Neural cell (in vitro differentiated cells): ENCODE measurements around the gene CXCR5. TPM values are rescaled to one million over a fixed set of nuclear protein-coding genes. Genes with fewer than 3 reads are reported as not detected.

Experiments
- H2AFZ ChIP-seq: fragments of 200-600, 300-800 bp; sonication (generic), shearing (Covaris generic); 2 replicates; pipeline ENCODE4 v1.6.0; 2014; ENCODE audit warnings: low read depth, mild to moderate bottlenecking, antibody characterized with exemption, low read length, moderate library complexity
- H3F3A ChIP-seq: fragments of 200-600 bp; shearing (Covaris generic); 2 replicates; pipeline ENCODE4 v1.6.1; 2016; ENCODE audit warnings: mild to moderate bottlenecking, moderate library complexity, mixed read lengths, antibody characterized with exemption, low read length; ENCODE audit not compliant: insufficient read depth, poor library complexity, severe bottlenecking
- H3K27ac ChIP-seq: fragments of 200-600, 300-800 bp; sonication (generic), shearing (Covaris generic); 2 replicates; pipeline ENCODE4 v1.5.1; 2014; ENCODE audit warnings: mild to moderate bottlenecking, low read length, moderate library complexity
- H3K27me3 ChIP-seq: fragments of 300-800, 200-600 bp; sonication (generic), shearing (Covaris generic); 2 replicates; pipeline ENCODE4 v1.6.0; 2014; ENCODE audit warnings: mild to moderate bottlenecking, low read depth, low read length, moderate library complexity; ENCODE audit not compliant: insufficient read depth
- H3K36me3 ChIP-seq: fragments of 300-800, 200-600 bp; sonication (generic), shearing (Covaris generic); 2 replicates; pipeline ENCODE4 v1.5.1; 2014; ENCODE audit warnings: mild to moderate bottlenecking, antibody characterized with exemption, low read length, moderate library complexity; ENCODE audit not compliant: insufficient read depth
- H3K4me2 ChIP-seq: fragments of 300-800, 200-600 bp; sonication (generic), shearing (Covaris generic); 2 replicates; pipeline ENCODE4 v1.6.0; 2014; ENCODE audit warnings: mild to moderate bottlenecking, low read length
- H3K4me3 ChIP-seq: fragments of 300-800, 200-600 bp; sonication (generic), shearing (Covaris generic); 2 replicates; pipeline ENCODE4 v1.5.1; 2014; ENCODE audit warnings: mild to moderate bottlenecking, low read length, moderate library complexity
- H3K79me2 ChIP-seq: fragments of 200-600 bp; shearing (Covaris generic); replicated peaks from 2 replicates; pipeline ENCODE4 v1.6.0; 2014; ENCODE audit warnings: mild to moderate bottlenecking, low read length, moderate library complexity; ENCODE audit not compliant: insufficient read depth
- H3K9ac ChIP-seq: fragments of 300-800, 200-600 bp; sonication (generic), shearing (Covaris generic); 2 replicates; pipeline ENCODE4 v1.6.1; 2016; ENCODE audit warnings: mild to moderate bottlenecking, low read length, mixed read lengths
- H3K9me2 ChIP-seq: fragments of 200-600 bp; shearing (Covaris generic); 2 replicates; pipeline ENCODE4 v1.6.1; 2016; ENCODE audit warnings: mild to moderate bottlenecking, low read length, mixed read lengths; ENCODE audit not compliant: insufficient read depth
- H3K9me3 ChIP-seq: fragments of 200-600, 300-800 bp; sonication (generic), shearing (Covaris generic); 2 replicates; pipeline ENCODE4 v1.6.1; 2016; ENCODE audit warnings: mild to moderate bottlenecking, mixed run types, low read length, moderate library complexity, mixed read lengths
- H4K20me1 ChIP-seq: fragments of 200-600 bp; shearing (Covaris generic); 2 replicates; pipeline ENCODE4 v1.6.1; 2016; ENCODE audit warnings: mild to moderate bottlenecking, mixed run types; ENCODE audit not compliant: insufficient read depth
- CTCF ChIP-seq: fragments of 450-650 bp; IDR thresholded peaks from 2 replicates; pipeline ENCODE4 v1.5.1; 2014; ENCODE audit warnings: antibody characterized with exemption, mild to moderate bottlenecking, moderate library complexity; ENCODE audit not compliant: poor library complexity, severe bottlenecking
- EP300 ChIP-seq: fragments of 450-650 bp; conservative IDR thresholded peaks from 2 replicates; pipeline ENCODE4 v1.6.1; 2014; ENCODE audit warnings: antibody characterized with exemption, mild to moderate bottlenecking, moderate library complexity; ENCODE audit not compliant: poor library complexity, severe bottlenecking
- EZH2 ChIP-seq: fragments of 200-600, 300-800 bp; shearing (Covaris generic), sonication (generic); IDR thresholded peaks from 2 replicates; pipeline ENCODE4 v1.6.1; 2014; ENCODE audit warnings: antibody characterized with exemption, low read length, borderline replicate concordance, mild to moderate bottlenecking; ENCODE audit not compliant: insufficient read depth, poor library complexity, severe bottlenecking
- MXI1 ChIP-seq: fragments of 450-650 bp; conservative IDR thresholded peaks from 2 replicates; pipeline ENCODE4 v1.6.1; 2014; ENCODE audit warnings: antibody characterized with exemption, mild to moderate bottlenecking; ENCODE audit not compliant: poor library complexity, severe bottlenecking
- POLR2AphosphoS5 ChIP-seq: IDR thresholded peaks from 2 replicates; pipeline ENCODE4 v1.6.1; 2012
- RAD21 ChIP-seq: fragments of 450-650 bp; conservative IDR thresholded peaks from 2 replicates; pipeline ENCODE4 v1.6.1; 2014; ENCODE audit warnings: antibody characterized with exemption, mild to moderate bottlenecking, moderate library complexity
- SMC3 ChIP-seq: fragments of 450-650 bp; conservative IDR thresholded peaks from 2 replicates; pipeline ENCODE4 v1.6.1; 2014; ENCODE audit warnings: antibody characterized with exemption, mild to moderate bottlenecking, moderate library complexity; ENCODE audit not compliant: poor library complexity
- TAF1 ChIP-seq: IDR thresholded peaks from 2 replicates; pipeline ENCODE4 v1.6.1; 2012; ENCODE audit warnings: low read depth
- polyA plus RNA-seq: library from polyadenylated mRNA; depleted of rRNA; stranded (reverse); fragments of >200 nt; gene quantifications from 2 replicates; pipeline ENCODE4 v1.2.3, GENCODE V29; 2014
- TF ChIP-seq, protein P1 (sequence below): IDR thresholded peaks from 2 replicates; pipeline ENCODE4 v1.6.1; 2012; ENCODE audit warnings: borderline replicate concordance

CXCR5 gene
- polyA plus RNA-seq, 1 donor from 2014 or later = not detected

GRCh38 chr11:118939953-118940598, 56.4 kb downstream of the CXCR5 start:
- Histone ChIP-seq H3K79me2 (no peaks in the 10 kb centered on the region), H3K27me3 (no peaks in the 10 kb centered on the region), H3K9ac (peak overlapping the region; percentile 53), H3K27ac (peak overlapping the region; percentile 78), H3F3A (no peaks in the 10 kb centered on the region), H3K36me3 (no peaks in the 10 kb centered on the region), H3K4me2 (peak overlapping the region; percentile 21), H2AFZ (peak overlapping the region; percentile 19), H3K4me3 (peak overlapping the region; percentile 48), H3K9me3 (no peaks in the 10 kb centered on the region), H4K20me1 (no peaks in the 10 kb centered on the region), H3K9me2 (no peaks in the 10 kb centered on the region)
- TF ChIP-seq, protein P1, sequence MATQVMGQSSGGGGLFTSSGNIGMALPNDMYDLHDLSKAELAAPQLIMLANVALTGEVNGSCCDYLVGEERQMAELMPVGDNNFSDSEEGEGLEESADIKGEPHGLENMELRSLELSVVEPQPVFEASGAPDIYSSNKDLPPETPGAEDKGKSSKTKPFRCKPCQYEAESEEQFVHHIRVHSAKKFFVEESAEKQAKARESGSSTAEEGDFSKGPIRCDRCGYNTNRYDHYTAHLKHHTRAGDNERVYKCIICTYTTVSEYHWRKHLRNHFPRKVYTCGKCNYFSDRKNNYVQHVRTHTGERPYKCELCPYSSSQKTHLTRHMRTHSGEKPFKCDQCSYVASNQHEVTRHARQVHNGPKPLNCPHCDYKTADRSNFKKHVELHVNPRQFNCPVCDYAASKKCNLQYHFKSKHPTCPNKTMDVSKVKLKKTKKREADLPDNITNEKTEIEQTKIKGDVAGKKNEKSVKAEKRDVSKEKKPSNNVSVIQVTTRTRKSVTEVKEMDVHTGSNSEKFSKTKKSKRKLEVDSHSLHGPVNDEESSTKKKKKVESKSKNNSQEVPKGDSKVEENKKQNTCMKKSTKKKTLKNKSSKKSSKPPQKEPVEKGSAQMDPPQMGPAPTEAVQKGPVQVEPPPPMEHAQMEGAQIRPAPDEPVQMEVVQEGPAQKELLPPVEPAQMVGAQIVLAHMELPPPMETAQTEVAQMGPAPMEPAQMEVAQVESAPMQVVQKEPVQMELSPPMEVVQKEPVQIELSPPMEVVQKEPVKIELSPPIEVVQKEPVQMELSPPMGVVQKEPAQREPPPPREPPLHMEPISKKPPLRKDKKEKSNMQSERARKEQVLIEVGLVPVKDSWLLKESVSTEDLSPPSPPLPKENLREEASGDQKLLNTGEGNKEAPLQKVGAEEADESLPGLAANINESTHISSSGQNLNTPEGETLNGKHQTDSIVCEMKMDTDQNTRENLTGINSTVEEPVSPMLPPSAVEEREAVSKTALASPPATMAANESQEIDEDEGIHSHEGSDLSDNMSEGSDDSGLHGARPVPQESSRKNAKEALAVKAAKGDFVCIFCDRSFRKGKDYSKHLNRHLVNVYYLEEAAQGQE = no peak
- TF ChIP-seq TAF1 (no peak), POLR2AphosphoS5 (no peak), EP300 (no peak), MXI1 (no peak), SMC3 (no peak), RAD21 (no peak), EZH2 (no peak), CTCF (no peak)

DNA sequence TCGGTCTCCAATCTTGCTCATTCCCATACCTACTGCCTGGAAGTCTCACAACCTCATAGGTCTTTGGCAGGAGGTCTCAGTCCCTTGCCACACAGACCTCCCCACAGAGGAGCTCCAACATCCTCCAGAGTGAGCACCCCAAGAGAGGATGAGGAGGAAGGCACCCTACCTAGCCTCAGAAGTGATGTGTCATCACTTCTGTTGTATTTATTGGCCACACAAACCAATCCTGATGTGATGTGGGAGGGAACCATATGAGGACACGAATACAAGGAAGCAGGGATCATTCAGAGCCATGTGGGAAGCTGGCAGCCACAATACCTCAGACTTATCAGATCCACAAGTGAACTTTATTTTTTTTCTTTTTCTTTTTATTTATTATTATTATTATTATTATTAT, 63.4 kb downstream of the CXCR5 start:
- H3K4me2 ChIP-seq = no peak overlapping the region
- no peak overlapping the region for H3K4me3 ChIP-seq
- H3K79me2 ChIP-seq = peaks cover 3% of the 10 kb centered on the region
- no peaks in the 10 kb centered on the region for H3K9me3 ChIP-seq
- TF ChIP-seq RAD21 (no peak), SMC3 (no peak), CTCF (no peak), POLR2AphosphoS5 (no peak), EP300 (no peak), EZH2 (no peak)
- TF ChIP-seq, protein P1 = no peak
- H3K27me3 ChIP-seq = no peaks in the 10 kb centered on the region
- H3F3A ChIP-seq = no peaks in the 10 kb centered on the region
- H3K9ac ChIP-seq = no peak overlapping the region
- H2AFZ ChIP-seq = no peak overlapping the region
- H3K36me3 ChIP-seq = no peaks in the 10 kb centered on the region
- no peaks in the 10 kb centered on the region for H3K9me2 ChIP-seq
- no peaks in the 10 kb centered on the region for H4K20me1 ChIP-seq
- no peak overlapping the region for H3K27ac ChIP-seq
